Airway epithelial cell (primary cell): ENCODE results near the gene ADRA1B. TPM values are rescaled to one million over a fixed set of nuclear protein-coding genes. Genes with fewer than 3 reads are reported as not detected.

Experiments used
- total RNA-seq: library from RNA; depleted of rRNA; stranded (reverse); fragments of >200 nt; gene quantifications from 2 replicates; pipeline ENCODE4 v1.2.3, GENCODE V29; 2015

ADRA1B gene
- total RNA-seq: 0.92 and 0.98 TPM in 2 replicates

GRCh38 chr5:159915904-159916840 lies at the start of gene ADRA1B:
Gene ADRA1B, plus strand, starts transcription at chr5:159916482. Its CDS starts 424 bp downstream, at chr5:159916906.

GRCh38 chr5:160008877-160009590 lies 92.8 kb downstream of the ADRA1B start, which contains the start of gene TTC1:
Gene TTC1, plus strand, starts transcription at chr5:160009139. Its CDS starts 1,390 bp downstream, at chr5:160010529.

Other genes starting within 250 kb of the ADRA1B start
- 35.7 and 38.8 TPM in 2 replicates for gene TTC1, start 92.7 kb downstream of the ADRA1B start, total RNA-seq
- gene PWWP2A, start 203.0 kb downstream of the ADRA1B start, total RNA-seq: 12.4 and 13.3 TPM in 2 replicates